HCEC 1CT (cell line): ENCODE results near the gene TNK2.
"Not testable (repeated sequence)": the region's sequence is repeated elsewhere in the genome, so short reads cannot be mapped to it uniquely, and the experiment has no call there.

ENCODE experiments used
- DNase-seq: peaks from one replicate; pipeline ENCODE4 v3.0.0-alpha.2; 2017

The TNK2 gene

DNA sequence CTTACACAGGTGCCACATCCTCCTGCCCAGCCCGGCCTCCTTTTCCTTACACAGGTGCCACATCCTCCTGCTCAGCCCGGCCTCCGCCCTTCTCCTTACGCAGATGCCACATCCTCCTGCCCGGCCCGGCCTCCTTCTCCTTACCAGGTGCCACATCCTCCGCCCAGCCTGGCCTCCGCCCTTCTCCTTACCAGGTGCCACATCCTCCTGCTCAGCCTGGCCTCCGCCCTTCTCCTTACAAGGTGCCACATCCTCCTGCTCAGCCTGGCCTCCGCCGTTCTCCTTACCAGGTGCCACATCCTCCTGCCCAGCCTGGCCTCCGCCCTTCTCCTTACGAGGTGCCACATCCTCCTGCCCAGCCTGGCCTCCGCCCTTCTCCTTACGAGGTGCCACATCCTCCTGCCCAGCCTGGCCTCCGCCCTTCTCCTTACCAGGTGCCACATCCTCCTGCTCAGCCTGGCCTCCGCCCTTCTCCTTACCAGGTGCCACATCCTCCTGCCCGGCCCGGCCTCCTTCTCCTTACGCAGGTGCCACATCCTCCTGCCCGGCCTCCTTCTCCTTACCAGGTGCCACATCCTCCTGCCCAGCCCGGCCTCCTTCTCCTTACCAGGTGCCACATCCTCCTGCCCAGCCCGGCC lies 92.0 kb downstream of the TNK2 start:
- DNase-seq: not testable (repeated sequence)

- no peak for DNase-seq
Measured at GRCh38 chr3:195815169-195815771, 93.1 kb downstream of the TNK2 start.

- DNase-seq: no peak
Measured at GRCh38 chr3:195813916-195814640, 94.3 kb downstream of the TNK2 start.
